Left ventricle myocardium inferior (tissue), 1 donor: ENCODE results near the gene GPR42. TPM values are rescaled to one million over a fixed set of nuclear protein-coding genes. Genes with fewer than 3 reads are reported as not detected.

Experiments used
- DNase-seq: peaks from one replicate; pipeline ENCODE4 v3.0.0-alpha.2; 2020
- H3K27ac ChIP-seq: fragments of 200-600 bp; replicated peaks from 2 replicates; pipeline ENCODE4 v1.8.0; 2021
- H3K27me3 ChIP-seq: fragments of 200-600 bp; 2 replicates; pipeline ENCODE4 v1.8.0; 2021; ENCODE audit warnings: low read depth
- H3K36me3 ChIP-seq: fragments of 200-600 bp; 2 replicates; pipeline ENCODE4 v1.8.0; 2021
- H3K4me1 ChIP-seq: fragments of 200-600 bp; 2 replicates; pipeline ENCODE4 v1.8.0; 2021
- H3K4me3 ChIP-seq: fragments of 200-600 bp; 2 replicates; pipeline ENCODE4 v1.8.0; 2021; ENCODE audit warnings: mild to moderate bottlenecking, moderate library complexity
- H3K9me3 ChIP-seq: fragments of 200-600 bp; replicated peaks from 2 replicates; pipeline ENCODE4 v1.8.0; 2021
- CTCF ChIP-seq: fragments of 200-600 bp; IDR thresholded peaks from 2 replicates; pipeline ENCODE4 v1.8.0; 2021; ENCODE audit warnings: antibody characterized with exemption, mild to moderate bottlenecking, borderline replicate concordance
- intact Hi-C: fragments of 100-400 bp; cut with micrococcal nuclease; formaldehyde crosslinking; loops from one replicate; pipeline ENCODE4 v1.11.0; 2022
- total RNA-seq: library from RNA; stranded (reverse); fragmentation: NEBNext Ultra II Directional; extraction: Animal tissue kit (Norgen Biotek cat#: 25700); gene quantifications from one replicate; pipeline ENCODE4 v1.2.1, GENCODE V29; 2021
- donor health status: DM: no; HTN: yes; CAD: no; lungs with severe emphysema.

The GPR42 gene
- total RNA-seq, 1 donor from 2014 or later, result not detected

GRCh38 chr19:35396240-35396885 lies 25.5 kb downstream of the GPR42 start:
- DNase-seq, result no peak
- no peaks in the 10 kb centered on the region for H3K27me3 ChIP-seq
- no peak overlapping the region for H3K4me3 ChIP-seq
- H3K9me3 ChIP-seq, result no peaks in the 10 kb centered on the region
- H3K36me3 ChIP-seq, result no peaks in the 10 kb centered on the region
- H3K27ac ChIP-seq, result peak overlapping the region; percentile 6
- H3K4me1 ChIP-seq, result peaks cover 14% of the 10 kb centered on the region
- TF ChIP-seq CTCF, result no peak
- intact Hi-C loops, result no loop called here

GRCh38 chr19:35397064-35397463 lies 26.2 kb downstream of the GPR42 start:
- peaks cover 14% of the 10 kb centered on the region for H3K4me1 ChIP-seq
- no peaks in the 10 kb centered on the region for H3K27me3 ChIP-seq
- no peaks in the 10 kb centered on the region for H3K9me3 ChIP-seq
- no peak for TF ChIP-seq CTCF
- DNase-seq, result no peak
- H3K27ac ChIP-seq, result no peak overlapping the region
- no peaks in the 10 kb centered on the region for H3K36me3 ChIP-seq
- no peak overlapping the region for H3K4me3 ChIP-seq
- intact Hi-C loops, result no loop called here

GRCh38 chr19:35398570-35398969 lies 27.7 kb downstream of the GPR42 start:
- Histone ChIP-seq H3K4me1 (peaks cover 23% of the 10 kb centered on the region), H3K9me3 (no peaks in the 10 kb centered on the region), H3K27ac (no peak overlapping the region), H3K36me3 (no peaks in the 10 kb centered on the region), H3K27me3 (no peaks in the 10 kb centered on the region), H3K4me3 (no peak overlapping the region)
- intact Hi-C loops, result no loop called here
- no peak for DNase-seq
- TF ChIP-seq CTCF, result no peak

GRCh38 chr19:35399231-35399630 lies 28.4 kb downstream of the GPR42 start:
- H3K9me3 ChIP-seq, result no peaks in the 10 kb centered on the region
- H3K27ac ChIP-seq, result peak overlapping the region; percentile 21
- peaks cover 24% of the 10 kb centered on the region for H3K4me1 ChIP-seq
- no peaks in the 10 kb centered on the region for H3K27me3 ChIP-seq
- intact Hi-C loops, result no loop called here
- H3K36me3 ChIP-seq, result no peaks in the 10 kb centered on the region
- TF ChIP-seq CTCF, result no peak
- no peak overlapping the region for H3K4me3 ChIP-seq
- DNase-seq, result no peak

GRCh38 chr19:35399948-35400772 lies 29.3 kb downstream of the GPR42 start:
- no peaks in the 10 kb centered on the region for H3K9me3 ChIP-seq
- peak overlapping the region; percentile 21 for H3K27ac ChIP-seq
- H3K27me3 ChIP-seq, result no peaks in the 10 kb centered on the region
- H3K36me3 ChIP-seq, result no peaks in the 10 kb centered on the region
- H3K4me3 ChIP-seq, result no peak overlapping the region
- intact Hi-C loops, result no loop called here
- DNase-seq, result no peak
- peaks cover 24% of the 10 kb centered on the region for H3K4me1 ChIP-seq
- no peak for TF ChIP-seq CTCF
